Activated CD4-positive, alpha-beta T cell treated with anti-CD3 and anti-CD28 coated beads, Interleukin-2, amount 10 ng/mL, durations not matched to agents 24 days and 14 days (primary cell): Measurements from ENCODE around the gene PLA2G4A. TPM values are rescaled to one million over a fixed set of nuclear protein-coding genes. Genes with fewer than 3 reads are reported as not detected.

Experiments used
- DNase-seq: peaks from one replicate; pipeline ENCODE4 v3.0.0; 2022
- H3K27ac Mint-ChIP-seq: one replicate; pipeline ENCODE4 v1.8.0; 2022; ENCODE audit warnings: mild to moderate bottlenecking, mixed read lengths
- H3K27me3 Mint-ChIP-seq: one replicate; pipeline ENCODE4 v1.8.0; 2022; ENCODE audit warnings: mixed read lengths
- H3K36me3 Mint-ChIP-seq: one replicate; pipeline ENCODE4 v1.8.0; 2022; ENCODE audit warnings: low read depth, mild to moderate bottlenecking, mixed read lengths
- H3K4me1 Mint-ChIP-seq: one replicate; pipeline ENCODE4 v1.8.0; 2021; ENCODE audit warnings: mixed read lengths
- H3K4me3 Mint-ChIP-seq: one replicate; pipeline ENCODE4 v1.8.0; 2022; ENCODE audit warnings: mild to moderate bottlenecking, moderate library complexity, mixed read lengths
- H3K9me3 Mint-ChIP-seq: one replicate; pipeline ENCODE4 v1.8.0; 2021; ENCODE audit warnings: mixed read lengths
- intact Hi-C: fragments of 100-400 bp; cut with micrococcal nuclease; formaldehyde crosslinking; loops from one replicate; pipeline ENCODE4 v1.15.1; 2023
- total RNA-seq: library from RNA; stranded (reverse); gene quantifications from 2 replicates; pipeline ENCODE4 v1.2.3, GENCODE V29; 2022

PLA2G4A gene
- total RNA-seq, 1 donor from 2014 or later: 0.44 TPM

DNA sequence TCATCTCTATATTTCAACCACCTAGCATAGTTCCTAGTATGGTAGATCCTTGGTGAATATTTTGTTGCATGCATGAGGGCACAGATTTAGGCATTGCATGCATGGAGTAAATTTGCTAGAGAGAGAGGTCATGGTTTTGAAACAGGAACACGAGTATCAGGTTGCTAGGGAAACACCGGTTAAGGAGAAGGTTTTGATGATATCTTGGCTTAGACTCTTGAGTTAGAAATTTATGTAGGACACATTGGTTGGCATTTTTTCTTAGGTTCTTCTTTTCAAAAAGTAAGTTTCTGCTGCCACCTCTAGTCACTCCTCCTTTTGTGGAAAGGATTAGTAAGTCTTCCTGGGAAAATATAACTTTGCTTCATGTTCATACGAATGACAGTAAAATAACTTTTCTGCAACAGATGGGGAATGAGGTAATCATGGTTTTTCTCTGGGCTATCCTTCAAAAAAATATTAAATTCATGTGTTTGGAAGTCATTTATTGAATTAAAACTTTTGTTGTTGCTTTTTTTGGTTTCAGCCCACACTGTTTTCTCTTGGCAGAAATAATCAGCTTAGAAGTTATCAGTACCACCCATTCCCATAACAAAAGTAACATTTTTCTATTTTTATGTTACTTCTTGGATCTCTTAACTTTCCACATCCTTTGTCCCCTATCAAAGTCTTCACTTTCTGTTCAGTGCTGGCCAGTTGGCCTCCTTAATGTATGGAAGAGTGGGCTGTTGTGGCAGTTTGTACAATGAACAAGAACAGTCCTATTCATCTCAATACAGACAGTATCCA is 97.3 kb downstream of the PLA2G4A start:
- H3K9me3 Mint-ChIP-seq: peaks cover 4% of the 10 kb centered on the region
- DNase-seq: peak; percentile 7
- no peak overlapping the region for H3K27ac Mint-ChIP-seq
- no peak overlapping the region for H3K4me3 Mint-ChIP-seq
- no peaks in the 10 kb centered on the region for H3K36me3 Mint-ChIP-seq
- H3K4me1 Mint-ChIP-seq: no peaks in the 10 kb centered on the region
- intact Hi-C loops: no loop called here
- no peaks in the 10 kb centered on the region for H3K27me3 Mint-ChIP-seq

GRCh38 chr1:186927884-186928283 is 99.1 kb downstream of the PLA2G4A start:
- no peaks in the 10 kb centered on the region for H3K27me3 Mint-ChIP-seq
- no peaks in the 10 kb centered on the region for H3K36me3 Mint-ChIP-seq
- no peak overlapping the region for H3K27ac Mint-ChIP-seq

GRCh38 chr1:186930238-186930637 is 101.5 kb downstream of the PLA2G4A start:
- no peak for DNase-seq
- no peaks in the 10 kb centered on the region for H3K36me3 Mint-ChIP-seq
- H3K4me1 Mint-ChIP-seq: no peaks in the 10 kb centered on the region
- peaks cover 1% of the 10 kb centered on the region for H3K9me3 Mint-ChIP-seq
- H3K27ac Mint-ChIP-seq: no peak overlapping the region
- intact Hi-C loops: no loop called here
- H3K4me3 Mint-ChIP-seq: no peak overlapping the region
- no peaks in the 10 kb centered on the region for H3K27me3 Mint-ChIP-seq

More at GRCh38 chr1:186927884-186928283, 99.1 kb downstream of the PLA2G4A start:
- Mint-ChIP-seq H3K4me3 (no peak overlapping the region), H3K4me1 (no peaks in the 10 kb centered on the region), H3K9me3 (peaks cover 4% of the 10 kb centered on the region)
- intact Hi-C loops: no loop called here
- DNase-seq: no peak

- no peak overlapping the region for H3K4me3 Mint-ChIP-seq
Observed at GRCh38 chr1:186937016-186937670, 108.4 kb downstream of the PLA2G4A start.

DNA sequence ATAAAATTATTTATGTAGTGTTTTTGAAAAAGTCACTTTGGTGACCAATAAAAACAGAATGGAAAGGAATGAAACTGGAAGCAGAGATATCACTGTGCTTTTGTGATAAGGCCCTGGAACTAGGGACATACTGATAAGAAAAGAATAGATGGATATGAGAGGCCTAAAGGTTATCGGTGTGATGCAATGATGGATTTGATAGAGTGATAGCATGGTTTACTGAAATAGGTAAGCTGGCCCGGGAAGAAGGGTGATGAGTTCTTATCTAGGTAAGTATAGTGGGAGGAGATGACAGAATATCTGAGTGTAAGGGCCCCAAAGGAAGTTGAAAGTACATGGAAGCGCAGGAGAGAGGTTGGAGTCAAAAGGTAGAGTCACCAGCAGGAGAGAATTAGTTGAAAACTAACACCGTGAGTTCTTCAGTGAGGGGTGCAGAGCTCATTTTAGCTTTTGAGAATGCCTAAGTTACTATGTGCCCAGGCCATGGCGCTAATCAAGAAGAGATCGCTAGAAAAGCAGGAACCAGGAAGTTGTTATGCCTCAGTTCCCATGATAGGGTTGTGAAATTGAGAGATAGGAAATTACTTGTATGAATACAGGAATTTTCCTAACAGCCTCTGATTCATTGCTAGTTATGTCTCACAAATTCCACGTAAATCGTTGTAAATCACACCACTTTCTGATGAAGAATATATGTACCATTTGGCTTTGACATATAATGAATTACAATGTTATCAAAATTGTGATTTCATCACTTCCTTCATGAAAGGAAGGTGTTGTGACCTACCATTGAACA is 115.3 kb downstream of the PLA2G4A start:
- H3K4me3 Mint-ChIP-seq: no peak overlapping the region
- no peak overlapping the region for H3K27ac Mint-ChIP-seq
- intact Hi-C loops: no loop called here
- no peak for DNase-seq
- H3K36me3 Mint-ChIP-seq: no peaks in the 10 kb centered on the region
- H3K27me3 Mint-ChIP-seq: no peaks in the 10 kb centered on the region
- H3K9me3 Mint-ChIP-seq: no peaks in the 10 kb centered on the region
- H3K4me1 Mint-ChIP-seq: no peaks in the 10 kb centered on the region

More at GRCh38 chr1:186937016-186937670, 108.4 kb downstream of the PLA2G4A start:
- no peak for DNase-seq
- Mint-ChIP-seq H3K27me3 (no peaks in the 10 kb centered on the region), H3K9me3 (no peaks in the 10 kb centered on the region), H3K4me1 (no peaks in the 10 kb centered on the region), H3K36me3 (no peaks in the 10 kb centered on the region), H3K27ac (no peak overlapping the region)
- intact Hi-C loops: no loop called here

- H3K27ac Mint-ChIP-seq: no peak overlapping the region
- no peaks in the 10 kb centered on the region for H3K9me3 Mint-ChIP-seq
- no peaks in the 10 kb centered on the region for H3K36me3 Mint-ChIP-seq
- no peaks in the 10 kb centered on the region for H3K27me3 Mint-ChIP-seq
- intact Hi-C loops: no loop called here
- no peak for DNase-seq
- no peaks in the 10 kb centered on the region for H3K4me1 Mint-ChIP-seq
- H3K4me3 Mint-ChIP-seq: no peak overlapping the region
Observed at GRCh38 chr1:186945146-186945545, 116.4 kb downstream of the PLA2G4A start.

GRCh38 chr1:186948535-186948934 is 119.8 kb downstream of the PLA2G4A start:
- H3K9me3 Mint-ChIP-seq: no peaks in the 10 kb centered on the region
- DNase-seq: no peak
- H3K4me1 Mint-ChIP-seq: no peaks in the 10 kb centered on the region
- H3K36me3 Mint-ChIP-seq: no peaks in the 10 kb centered on the region
- no peak overlapping the region for H3K4me3 Mint-ChIP-seq
- no peaks in the 10 kb centered on the region for H3K27me3 Mint-ChIP-seq
- intact Hi-C loops: no loop called here
- H3K27ac Mint-ChIP-seq: no peak overlapping the region

DNA sequence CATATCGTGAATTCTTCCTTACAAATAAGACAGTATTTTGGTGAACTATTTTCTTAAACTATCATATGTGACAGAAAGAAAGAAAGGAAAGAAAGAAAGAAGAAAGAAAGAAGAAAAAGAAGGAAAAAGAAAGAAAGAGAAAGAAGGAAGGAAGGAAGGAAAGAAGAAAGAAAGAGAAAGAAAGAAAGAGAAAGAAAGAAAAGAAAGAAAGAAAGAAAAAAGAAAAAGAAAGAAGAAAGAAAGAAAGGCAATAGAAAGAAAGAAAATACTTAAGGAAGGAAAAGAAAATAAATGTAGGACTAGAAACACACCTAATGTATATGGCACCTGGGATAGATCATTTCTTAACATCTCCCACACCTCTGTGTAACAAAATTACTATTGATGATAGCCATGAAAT is 120.4 kb downstream of the PLA2G4A start:
- H3K27me3 Mint-ChIP-seq: no peaks in the 10 kb centered on the region
- no peak for DNase-seq
- no peaks in the 10 kb centered on the region for H3K9me3 Mint-ChIP-seq

GRCh38 chr1:186950547-186950946 is 121.8 kb downstream of the PLA2G4A start:
- Mint-ChIP-seq H3K4me1 (no peaks in the 10 kb centered on the region), H3K4me3 (no peak overlapping the region), H3K27me3 (no peaks in the 10 kb centered on the region), H3K36me3 (no peaks in the 10 kb centered on the region), H3K27ac (no peak overlapping the region), H3K9me3 (no peaks in the 10 kb centered on the region)
- intact Hi-C loops: no loop called here
- no peak for DNase-seq

More for the DNA sequence above, 120.4 kb downstream of the PLA2G4A start:
- Mint-ChIP-seq H3K36me3 (no peaks in the 10 kb centered on the region), H3K4me3 (no peak overlapping the region), H3K4me1 (no peaks in the 10 kb centered on the region), H3K27ac (no peak overlapping the region)
- intact Hi-C loops: no loop called here

DNA sequence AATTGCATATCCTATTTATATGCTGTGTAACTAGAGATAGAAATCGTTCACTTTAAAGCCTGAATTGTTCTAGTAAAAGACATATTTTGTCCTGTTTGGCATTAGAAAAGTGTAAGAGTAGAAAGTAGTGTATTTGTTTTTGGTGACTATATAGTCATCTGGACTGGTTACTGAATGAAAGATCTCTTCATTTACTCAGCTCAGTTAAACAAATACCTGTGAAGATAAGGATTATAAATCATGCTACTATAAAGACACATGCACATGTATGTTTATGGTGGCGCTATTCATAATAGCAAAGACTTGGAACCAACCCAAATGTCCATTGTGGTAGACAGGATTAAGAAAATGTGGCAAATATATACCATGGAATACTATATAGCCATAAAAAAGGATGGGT is 125.1 kb downstream of the PLA2G4A start:
- H3K4me3 Mint-ChIP-seq: no peak overlapping the region
- no peaks in the 10 kb centered on the region for H3K9me3 Mint-ChIP-seq
- no peak for DNase-seq
- H3K36me3 Mint-ChIP-seq: no peaks in the 10 kb centered on the region
- H3K4me1 Mint-ChIP-seq: no peaks in the 10 kb centered on the region
- no peak overlapping the region for H3K27ac Mint-ChIP-seq
- intact Hi-C loops: no loop called here
- H3K27me3 Mint-ChIP-seq: no peaks in the 10 kb centered on the region

DNA sequence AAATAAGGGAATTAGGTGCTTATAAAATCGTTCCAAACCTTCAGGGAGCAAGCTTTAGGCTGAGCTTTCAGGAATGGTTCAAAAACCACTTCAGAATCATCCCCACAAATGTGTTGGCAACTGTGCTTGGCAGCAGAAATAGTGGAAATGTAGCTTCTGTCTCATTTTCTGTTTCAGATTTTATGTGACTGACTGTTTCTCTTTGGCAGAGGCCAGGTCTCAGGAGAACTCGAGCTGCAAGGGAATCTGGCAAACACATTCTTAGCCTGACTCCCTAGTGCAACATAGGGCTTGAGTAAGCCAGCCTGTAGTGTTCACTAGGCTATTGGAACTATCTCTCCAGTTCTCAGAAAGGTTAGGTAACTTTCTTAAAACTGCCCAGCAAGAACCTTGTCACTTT is 128.6 kb downstream of the PLA2G4A start:
- H3K27me3 Mint-ChIP-seq: no peaks in the 10 kb centered on the region
- H3K4me3 Mint-ChIP-seq: no peak overlapping the region
- H3K4me1 Mint-ChIP-seq: no peaks in the 10 kb centered on the region
- no peaks in the 10 kb centered on the region for H3K9me3 Mint-ChIP-seq
- H3K27ac Mint-ChIP-seq: no peak overlapping the region
- no peaks in the 10 kb centered on the region for H3K36me3 Mint-ChIP-seq
- intact Hi-C loops: no loop called here
- DNase-seq: no peak

- H3K4me1 Mint-ChIP-seq: no peaks in the 10 kb centered on the region
Observed at GRCh38 chr1:186958520-186958919, 129.8 kb downstream of the PLA2G4A start.

GRCh38 chr1:186960861-186961260 is 132.1 kb downstream of the PLA2G4A start:
- no peaks in the 10 kb centered on the region for H3K27me3 Mint-ChIP-seq
- H3K4me3 Mint-ChIP-seq: no peak overlapping the region
- intact Hi-C loops: no loop called here
- no peak for DNase-seq
- no peaks in the 10 kb centered on the region for H3K4me1 Mint-ChIP-seq
- no peak overlapping the region for H3K27ac Mint-ChIP-seq
- no peaks in the 10 kb centered on the region for H3K9me3 Mint-ChIP-seq
- H3K36me3 Mint-ChIP-seq: no peaks in the 10 kb centered on the region

More at GRCh38 chr1:186958520-186958919, 129.8 kb downstream of the PLA2G4A start:
- H3K27me3 Mint-ChIP-seq: no peaks in the 10 kb centered on the region
- H3K4me3 Mint-ChIP-seq: no peak overlapping the region
- H3K36me3 Mint-ChIP-seq: no peaks in the 10 kb centered on the region
- no peaks in the 10 kb centered on the region for H3K9me3 Mint-ChIP-seq
- H3K27ac Mint-ChIP-seq: no peak overlapping the region
- intact Hi-C loops: no loop called here
- no peak for DNase-seq

- Mint-ChIP-seq H3K36me3 (no peaks in the 10 kb centered on the region), H3K4me3 (no peak overlapping the region), H3K4me1 (no peaks in the 10 kb centered on the region), H3K9me3 (no peaks in the 10 kb centered on the region), H3K27ac (no peak overlapping the region), H3K27me3 (peaks cover 2% of the 10 kb centered on the region)
- no peak for DNase-seq
- intact Hi-C loops: no loop called here
Observed at GRCh38 chr1:186965847-186966246, 137.1 kb downstream of the PLA2G4A start.
